Astrocyte (in vitro differentiated cells and primary cell): ENCODE data around the gene EFNA2. TPM values are rescaled to one million over a fixed set of nuclear protein-coding genes. Genes with fewer than 3 reads are reported as not detected.
A peak's percentile ranks its signal among the peaks of the same experiment; 100 is the strongest.

ENCODE experiments used
- DNase-seq: peaks from one replicate; pipeline ENCODE4 v3.0.0-alpha.2; 2010; ENCODE audit warnings: low read depth
- FAIRE-seq: peaks from 2 replicates; lab custom pipeline; 2011; peaks lifted over from hg19 to GRCh38; lab: Jason Lieb, UNC
- H2AFZ ChIP-seq: 2 replicates; pipeline ENCODE4 v1.6.0; 2012; ENCODE audit warnings: low read depth, low read length, inconsistent platforms
- H3K27ac ChIP-seq: 2 replicates; pipeline ENCODE4 v1.5.1; 2011; ENCODE audit warnings: low read depth, low read length, inconsistent platforms
- H3K27me3 ChIP-seq: 2 replicates; pipeline ENCODE4 v1.6.0; 2011; ENCODE audit warnings: low read length, inconsistent platforms; ENCODE audit not compliant: insufficient read depth
- H3K36me3 ChIP-seq: 2 replicates; pipeline ENCODE4 v1.5.1; 2011; ENCODE audit warnings: low read length, inconsistent platforms; ENCODE audit not compliant: insufficient read depth
- H3K4me1 ChIP-seq: 2 replicates; pipeline ENCODE4 v1.5.1; 2011; ENCODE audit warnings: low read length, inconsistent platforms; ENCODE audit not compliant: insufficient read depth
- H3K4me2 ChIP-seq: 2 replicates; pipeline ENCODE4 v1.6.0; 2012; ENCODE audit warnings: low read length, inconsistent platforms
- H3K4me3 ChIP-seq: 2 replicates; pipeline ENCODE4 v1.5.1; 2011; ENCODE audit warnings: low read depth, mild to moderate bottlenecking, low read length, inconsistent platforms; ENCODE audit not compliant: insufficient read depth
- H3K79me2 ChIP-seq: 2 replicates; pipeline ENCODE4 v1.6.0; 2012; ENCODE audit warnings: mild to moderate bottlenecking, low read length, inconsistent platforms; ENCODE audit not compliant: insufficient read depth
- H3K9ac ChIP-seq: 2 replicates; pipeline ENCODE4 v1.6.0; 2012; ENCODE audit warnings: mild to moderate bottlenecking, low read length, inconsistent platforms
- H3K9me3 ChIP-seq: 2 replicates; pipeline ENCODE4 v1.5.1; 2012; ENCODE audit warnings: low read depth, mild to moderate bottlenecking, low read length, inconsistent platforms; ENCODE audit not compliant: insufficient read depth
- H4K20me1 ChIP-seq: 2 replicates; pipeline ENCODE4 v1.6.0; 2012; ENCODE audit warnings: low read length, inconsistent platforms; ENCODE audit not compliant: insufficient read depth
- H3K27ac Mint-ChIP-seq: one replicate; pipeline ENCODE4 v1.8.0; 2021; ENCODE audit warnings: mild to moderate bottlenecking, mixed read lengths; ENCODE audit not compliant: unreplicated experiment
- H3K27me3 Mint-ChIP-seq: one replicate; pipeline ENCODE4 v1.8.0; 2021; ENCODE audit warnings: low read depth, mixed read lengths; ENCODE audit not compliant: unreplicated experiment
- H3K36me3 Mint-ChIP-seq: one replicate; pipeline ENCODE4 v1.8.0; 2021; ENCODE audit warnings: low read depth, mixed read lengths; ENCODE audit not compliant: unreplicated experiment
- H3K4me1 Mint-ChIP-seq: one replicate; pipeline ENCODE4 v1.8.0; 2021; ENCODE audit warnings: low read depth, mixed read lengths; ENCODE audit not compliant: unreplicated experiment
- H3K4me3 Mint-ChIP-seq: one replicate; pipeline ENCODE4 v1.8.0; 2021; ENCODE audit warnings: mild to moderate bottlenecking, moderate library complexity, mixed read lengths; ENCODE audit not compliant: unreplicated experiment
- H3K9me3 Mint-ChIP-seq: one replicate; pipeline ENCODE4 v1.8.0; 2021; ENCODE audit warnings: mild to moderate bottlenecking, mixed read lengths; ENCODE audit not compliant: unreplicated experiment
- EZH2 ChIP-seq: IDR thresholded peaks from 2 replicates; pipeline ENCODE4 v1.6.1; 2012; ENCODE audit warnings: mild to moderate bottlenecking, low read length, inconsistent platforms; ENCODE audit not compliant: insufficient read depth
- total RNA-seq: library from RNA; stranded (reverse); gene quantifications from 2 replicates; pipeline ENCODE4 v1.2.1, GENCODE V29; 2021
- TF ChIP-seq, protein P1 (sequence below): IDR thresholded peaks from 2 replicates; pipeline ENCODE4 v1.5.1; 2011; ENCODE audit warnings: low read depth, mild to moderate bottlenecking, inconsistent platforms, low read length, moderate library complexity; ENCODE audit not compliant: insufficient read depth

The EFNA2 gene
- total RNA-seq, 1 donor from 2014 or later, result 8.4 TPM

DNA sequence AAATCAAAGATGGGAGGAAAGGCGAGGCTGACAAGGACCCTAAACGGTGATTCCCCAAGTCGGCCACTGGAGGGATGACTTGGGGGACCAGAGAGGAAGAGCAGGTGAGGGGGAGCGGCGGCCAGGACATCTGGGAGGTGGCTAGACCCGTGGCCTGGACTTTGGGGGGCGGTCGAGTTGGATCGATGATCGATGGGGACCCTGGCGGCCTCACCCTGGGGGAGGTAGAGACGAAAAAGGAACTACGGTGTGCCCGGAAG, 24.2 kb upstream of the EFNA2 start:
- Histone ChIP-seq H3K27me3 (no peaks in the 10 kb centered on the region), H3K36me3 (peaks cover 8% of the 10 kb centered on the region), H3K27ac (peak overlapping the region; percentile 86), H2AFZ (no peak overlapping the region), H3K4me1 (peaks cover 68% of the 10 kb centered on the region), H3K79me2 (peaks cover 12% of the 10 kb centered on the region), H3K4me2 (peak overlapping the region; percentile 96), H3K9me3 (no peaks in the 10 kb centered on the region), H3K9ac (peak overlapping the region; percentile 84), H4K20me1 (peaks cover 36% of the 10 kb centered on the region), H3K4me3 (peak overlapping the region; percentile 59)
- Mint-ChIP-seq H3K27ac (peak overlapping the region; percentile 91), H3K4me1 (peaks cover 31% of the 10 kb centered on the region), H3K9me3 (no peaks in the 10 kb centered on the region), H3K27me3 (no peaks in the 10 kb centered on the region), H3K4me3 (peak overlapping the region; percentile 90), H3K36me3 (peaks cover 6% of the 10 kb centered on the region)
- FAIRE-seq (no peak), DNase-seq (no peak)
- TF ChIP-seq, protein P1, sequence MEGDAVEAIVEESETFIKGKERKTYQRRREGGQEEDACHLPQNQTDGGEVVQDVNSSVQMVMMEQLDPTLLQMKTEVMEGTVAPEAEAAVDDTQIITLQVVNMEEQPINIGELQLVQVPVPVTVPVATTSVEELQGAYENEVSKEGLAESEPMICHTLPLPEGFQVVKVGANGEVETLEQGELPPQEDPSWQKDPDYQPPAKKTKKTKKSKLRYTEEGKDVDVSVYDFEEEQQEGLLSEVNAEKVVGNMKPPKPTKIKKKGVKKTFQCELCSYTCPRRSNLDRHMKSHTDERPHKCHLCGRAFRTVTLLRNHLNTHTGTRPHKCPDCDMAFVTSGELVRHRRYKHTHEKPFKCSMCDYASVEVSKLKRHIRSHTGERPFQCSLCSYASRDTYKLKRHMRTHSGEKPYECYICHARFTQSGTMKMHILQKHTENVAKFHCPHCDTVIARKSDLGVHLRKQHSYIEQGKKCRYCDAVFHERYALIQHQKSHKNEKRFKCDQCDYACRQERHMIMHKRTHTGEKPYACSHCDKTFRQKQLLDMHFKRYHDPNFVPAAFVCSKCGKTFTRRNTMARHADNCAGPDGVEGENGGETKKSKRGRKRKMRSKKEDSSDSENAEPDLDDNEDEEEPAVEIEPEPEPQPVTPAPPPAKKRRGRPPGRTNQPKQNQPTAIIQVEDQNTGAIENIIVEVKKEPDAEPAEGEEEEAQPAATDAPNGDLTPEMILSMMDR, result peak; percentile 5
- TF ChIP-seq EZH2, result no peak

DNA sequence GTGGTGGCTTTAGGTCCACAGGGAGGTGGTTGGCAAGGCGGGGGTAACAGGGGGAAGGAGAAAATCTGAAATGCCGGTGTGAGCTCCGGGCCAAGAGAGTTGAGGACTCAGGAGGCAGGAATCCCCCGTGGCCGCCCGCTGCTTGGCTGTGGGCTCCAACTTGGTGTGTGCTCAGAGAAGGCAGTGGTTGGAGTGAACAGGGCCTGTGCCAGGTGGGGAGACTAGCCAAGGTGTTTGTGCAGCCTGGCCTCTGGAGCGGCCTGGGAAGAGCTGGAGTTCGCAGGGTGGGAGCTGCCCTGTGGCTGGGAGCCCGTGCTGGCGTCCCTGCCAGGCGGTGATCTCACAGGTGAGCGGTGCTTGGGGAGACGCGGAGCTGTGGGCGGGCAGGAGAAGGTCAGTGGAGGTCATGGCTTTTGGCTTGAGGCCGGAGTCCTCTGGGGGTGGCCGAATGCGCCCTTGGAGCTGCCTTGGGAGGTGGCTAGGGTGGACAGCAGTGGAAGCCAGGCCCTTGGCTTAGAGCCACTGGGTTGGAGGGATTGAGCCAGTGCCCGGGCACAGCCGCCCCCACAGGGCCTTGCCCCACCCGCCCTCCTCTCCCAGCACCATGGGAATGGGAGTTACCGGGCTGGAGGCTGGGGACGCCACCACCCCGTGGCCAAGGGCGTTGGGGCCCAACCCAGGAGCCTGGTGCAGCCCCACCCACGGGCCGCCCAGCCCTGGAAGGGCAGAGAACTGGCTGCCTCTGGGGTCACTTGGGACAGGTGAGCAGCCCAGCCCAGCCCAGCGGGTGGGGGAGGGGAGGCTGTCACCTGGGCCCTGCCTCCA, 23.7 kb upstream of the EFNA2 start:
- Histone ChIP-seq H3K9ac (peak overlapping the region; percentile 84), H3K36me3 (peaks cover 4% of the 10 kb centered on the region), H3K9me3 (no peaks in the 10 kb centered on the region), H3K4me1 (peaks cover 68% of the 10 kb centered on the region), H3K27me3 (no peaks in the 10 kb centered on the region), H3K27ac (peak overlapping the region; percentile 86), H2AFZ (no peak overlapping the region), H3K79me2 (peaks cover 6% of the 10 kb centered on the region), H3K4me3 (peak overlapping the region; percentile 59), H3K4me2 (peak overlapping the region; percentile 96), H4K20me1 (peaks cover 31% of the 10 kb centered on the region)
- H3K4me3 Mint-ChIP-seq, result peak overlapping the region; percentile 90
- DNase-seq (peak; percentile 71), FAIRE-seq (no peak)
- peaks cover 6% of the 10 kb centered on the region for H3K36me3 Mint-ChIP-seq
- no peak for TF ChIP-seq EZH2
- TF ChIP-seq, protein P1, result no peak
- no peaks in the 10 kb centered on the region for H3K9me3 Mint-ChIP-seq
- H3K27ac Mint-ChIP-seq, result peak overlapping the region; percentile 91
- no peaks in the 10 kb centered on the region for H3K27me3 Mint-ChIP-seq
- H3K4me1 Mint-ChIP-seq, result peaks cover 31% of the 10 kb centered on the region

DNA sequence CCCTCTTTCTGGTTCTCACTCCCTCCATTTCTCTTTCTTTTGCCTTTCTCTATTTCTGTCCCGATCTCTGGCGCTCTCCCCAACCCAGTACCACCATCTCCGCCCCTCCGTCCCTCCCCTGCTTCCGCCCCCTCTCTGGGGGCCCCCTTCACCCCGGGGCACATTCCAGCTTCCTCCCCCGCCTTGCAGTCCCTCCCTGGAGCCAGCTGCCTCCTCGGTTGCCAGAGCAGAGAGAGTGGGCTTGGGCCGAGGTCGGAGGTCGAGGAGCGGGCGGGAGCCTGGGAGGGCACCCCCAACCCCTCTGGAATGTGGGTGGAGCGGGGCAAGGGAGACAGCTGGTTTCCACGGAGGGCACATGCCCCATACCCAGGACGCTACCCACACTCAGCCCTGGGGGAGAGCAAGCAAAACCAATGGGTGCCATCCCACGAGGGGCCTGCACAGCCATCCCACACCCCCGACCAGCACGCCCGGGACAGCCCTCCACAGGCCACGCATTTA, 23.0 kb upstream of the EFNA2 start:
- Mint-ChIP-seq H3K27me3 (no peaks in the 10 kb centered on the region), H3K27ac (no peak overlapping the region), H3K4me1 (peaks cover 27% of the 10 kb centered on the region), H3K36me3 (peaks cover 2% of the 10 kb centered on the region), H3K4me3 (no peak overlapping the region), H3K9me3 (no peaks in the 10 kb centered on the region)
- Histone ChIP-seq H3K9ac (peak overlapping the region; percentile 84), H4K20me1 (peaks cover 24% of the 10 kb centered on the region), H3K4me1 (peaks cover 70% of the 10 kb centered on the region), H3K79me2 (no peaks in the 10 kb centered on the region), H3K9me3 (no peaks in the 10 kb centered on the region), H3K4me2 (peak overlapping the region; percentile 96), H2AFZ (no peak overlapping the region), H3K36me3 (no peaks in the 10 kb centered on the region), H3K27me3 (no peaks in the 10 kb centered on the region), H3K4me3 (no peak overlapping the region), H3K27ac (peak overlapping the region; percentile 86)
- FAIRE-seq (no peak), DNase-seq (no peak)
- TF ChIP-seq, protein P1, result no peak
- TF ChIP-seq EZH2, result no peak
